GM12878 (cell line): ENCODE measurements around the gene PDGFC. TPM values are rescaled to one million over a fixed set of nuclear protein-coding genes. Genes with fewer than 3 reads are reported as not detected.
"Not testable (repeated sequence)": the region's sequence is repeated elsewhere in the genome, so short reads cannot be mapped to it uniquely, and the experiment has no call there.

Source experiments
- ATAC-seq: fragments of 200-7000 bp; cut with Tn5 transposase; 3 replicates; pipeline ENCODE4 v1.9.1; 2020; ENCODE audit warnings: mild to moderate bottlenecking, moderate library complexity
- BruUV-seq: library from RNA; stranded (reverse); fragments of 400-500 nt; replicated peaks from 2 replicates; lab custom pipeline; 2021; lab: Mats Ljungman, UMichigan
- CTCF ChIA-PET: fragments of 300-600 bp; sonication (Branson Sonifier 250); formaldehyde crosslinking; extraction: SDS; loops from one replicate; lab custom pipeline; 2021; ENCODE audit warnings: inconsistent platforms; lab: Yijun Ruan, JAX
- POLR2A ChIA-PET: fragments of 350-600 bp; formaldehyde crosslinking; extraction: SDS; loops from one replicate; lab custom pipeline; 2021; ENCODE audit warnings: inconsistent platforms; lab: Charles Lee
- RAD21 ChIA-PET: fragments of 300-600 bp; sonication (Branson Sonifier 250); formaldehyde crosslinking; loops from one replicate; lab custom pipeline; 2023; ENCODE audit warnings: antibody characterized with exemption; ENCODE audit not compliant: unreplicated experiment; lab: Charles Lee
- SMC1A ChIA-PET: fragments of 300-600 bp; sonication (Branson Sonifier 250); formaldehyde crosslinking; loops from one replicate; lab custom pipeline; 2023; ENCODE audit not compliant: unreplicated experiment, uncharacterized antibody; lab: Charles Lee
- DNase-seq: peaks from one replicate; pipeline ENCODE4 v3.0.0-alpha.2; 2011; ENCODE audit warnings: low read depth, low spot score
- FAIRE-seq: peaks from 3 replicates; lab custom pipeline; 2011; peaks lifted over from hg19 to GRCh38; lab: Jason Lieb, UNC
- H2AFZ ChIP-seq: 2 replicates; pipeline ENCODE4 v1.6.0; 2011; ENCODE audit warnings: low read depth, low read length, control low read depth; ENCODE audit not compliant: control insufficient read depth
- H3K27ac ChIP-seq: 2 replicates; pipeline ENCODE4 v1.5.1; 2011; ENCODE audit warnings: control low read depth; ENCODE audit not compliant: control insufficient read depth, insufficient read depth
- H3K27me3 ChIP-seq, 2 experiments: replicated peaks in 1 of 2; 2 replicates each; pipeline versions ENCODE4 v1.6.0 to v1.6.1; 2011; ENCODE audit warnings: low read length in 1 of 2; ENCODE audit not compliant: control insufficient read depth in 2 of 2, insufficient read depth in 2 of 2
- H3K36me3 ChIP-seq, 2 experiments: 2 replicates each; pipeline ENCODE4 v1.5.1; 2011; ENCODE audit warnings: low read length in 1 of 2; ENCODE audit not compliant: control insufficient read depth in 2 of 2, insufficient read depth in 2 of 2
- H3K4me1 ChIP-seq: 2 replicates; pipeline ENCODE4 v1.6.1; 2011; ENCODE audit warnings: mild to moderate bottlenecking, low read length, moderate library complexity, mixed read lengths; ENCODE audit not compliant: control insufficient read depth, insufficient read depth
- H3K4me2 ChIP-seq: 2 replicates; pipeline ENCODE4 v1.6.0; 2011; ENCODE audit warnings: control low read depth; ENCODE audit not compliant: control insufficient read depth, insufficient read depth
- H3K4me3 ChIP-seq: fragments of 200-600 bp; sonication (generic); 2 replicates; pipeline ENCODE4 v1.5.1; 2016
- H3K79me2 ChIP-seq: 2 replicates; pipeline ENCODE4 v1.6.0; 2011; ENCODE audit warnings: low read length; ENCODE audit not compliant: control insufficient read depth, insufficient read depth
- H3K9ac ChIP-seq: 2 replicates; pipeline ENCODE4 v1.8.0; 2011; ENCODE audit warnings: low read length, control low read depth, mixed read lengths; ENCODE audit not compliant: control insufficient read depth, insufficient read depth
- H3K9me3 ChIP-seq: replicated peaks from 3 replicates; pipeline ENCODE4 v1.5.1; 2011; ENCODE audit warnings: mild to moderate bottlenecking, low read length; ENCODE audit not compliant: control insufficient read depth, insufficient read depth
- H4K20me1 ChIP-seq: 2 replicates; pipeline ENCODE4 v1.6.0; 2011; ENCODE audit not compliant: control insufficient read depth, insufficient read depth
- BHLHE40 ChIP-seq, 2 experiments: fragments of 450-650 bp in 1 of 2; IDR thresholded peaks; 2 replicates each; pipeline ENCODE4 v1.6.1; 2011 to 2017; ENCODE audit warnings: low read depth in 2 of 2, borderline replicate concordance in 1 of 2, improper control_type of control experiment in 1 of 2, low read length in 1 of 2, mild to moderate bottlenecking in 1 of 2
- JUND ChIP-seq: IDR thresholded peaks from 2 replicates; pipeline ENCODE4 v1.6.1; 2012; ENCODE audit warnings: low read depth, mild to moderate bottlenecking, low read length, improper control_type of control experiment, moderate library complexity
- REST ChIP-seq: IDR thresholded peaks from 2 replicates; pipeline ENCODE4 v1.6.1; 2012; ENCODE audit warnings: mild to moderate bottlenecking, low read depth, low read length
- USF1 ChIP-seq: IDR thresholded peaks from 2 replicates; pipeline ENCODE4 v1.6.1; 2011; ENCODE audit warnings: borderline replicate concordance, low read depth, mild to moderate bottlenecking, moderate library complexity, mixed read lengths, low read length; ENCODE audit not compliant: insufficient read depth; ENCODE audit errors: extremely low read length
- ZBTB40 ChIP-seq: fragments of 450-650 bp; IDR thresholded peaks from 2 replicates; pipeline ENCODE4 v1.6.1; 2016; ENCODE audit warnings: mild to moderate bottlenecking, moderate library complexity, borderline replicate concordance
- WGBS: methylation state at CpG from one replicate; pipeline ENCODE4 v1.1.6; 2016; ENCODE audit warnings: low lambda C conversion rate; ENCODE audit not compliant: insufficient replicate concordance, insufficient coverage; ENCODE audit errors: missing lambda C conversion rate; 5-methylcytosine and 5-hydroxymethylcytosine counted together
- in situ Hi-C: fragments of 300-500 bp; cut with MboI; formaldehyde crosslinking; loops from 9 replicates; pipeline ENCODE4 v1.14.3; 2018; ENCODE audit warnings: mixed read lengths
- intact Hi-C: fragments of 100-400 bp; cut with micrococcal nuclease; formaldehyde crosslinking; loops from one replicate; pipeline ENCODE4 v1.14.2; 2022; ENCODE audit not compliant: unreplicated experiment
- polyA plus RNA-seq, 11 experiments: library from polyadenylated mRNA; depleted of rRNA in 4 of 11; unstranded in 6 of 11; stranded (reverse) in 5 of 11; fragments of >200 nt; fragmentation: Nextera tagmentation in 4 of 11; fragmentation: Illumina TruSeq in 1 of 11; extraction: Ambion mirVana in 4 of 11; extraction: Trizol in 1 of 11; gene quantifications; 1 replicate in 1 of 11; 2 replicates in 10 of 11; pipeline versions ENCODE4 v1.2.1 to v1.2.3, GENCODE V29; 2011 to 2016; ENCODE audit warnings: inconsistent platforms in 2 of 11, missing spikeins in 2 of 11, low read depth in 1 of 11
- total RNA-seq, 4 experiments: library from RNA; depleted of rRNA in 3 of 4; stranded (reverse); fragments of >200 nt in 3 of 4; fragmentation: Illumina TruSeq in 1 of 4; extraction: Trizol in 1 of 4; gene quantifications; 2 replicates each; pipeline versions ENCODE4 v1.2.1 to v1.2.3, GENCODE V29; 2013 to 2021

PDGFC gene
- total and polyA plus RNA-seq, 10 of the 15 experiments (the other 5 are each of a cell fraction or from before 2014, with no cell fraction given), result 0.02 to 0.18 TPM; not detected in 8

GRCh38 chr4:156870131-156870530 is 101.5 kb downstream of the PDGFC start:
- no peak overlapping the region for H3K9ac ChIP-seq
- no peak overlapping the region for H3K4me2 ChIP-seq
- H3K79me2 ChIP-seq, result no peaks in the 10 kb centered on the region
- no peaks in the 10 kb centered on the region for H3K36me3 ChIP-seq
- H3K9me3 ChIP-seq, result no peaks in the 10 kb centered on the region
- ChIA-PET RAD21 (no interaction called here), CTCF (no interaction called here), POLR2A (no interaction called here)
- no peaks in the 10 kb centered on the region for H4K20me1 ChIP-seq
- H3K27ac ChIP-seq, result no peak overlapping the region
- no peak overlapping the region for H3K4me3 ChIP-seq
- H3K4me1 ChIP-seq, result no peaks in the 10 kb centered on the region
- no peak for FAIRE-seq
- H3K27me3 ChIP-seq, result no peaks in the 10 kb centered on the region
- no peak for DNase-seq
- BruUV-seq, result no TSS peak
- 9% methylated on average over 1 of the region's 1 CpG for WGBS
- intact Hi-C loops (no loop called here), in situ Hi-C loops (no loop called here)
- no peak overlapping the region for H2AFZ ChIP-seq
- TF ChIP-seq REST, result no peak
- TF ChIP-seq JUND, result no peak
- TF ChIP-seq USF1, result no peak
- TF ChIP-seq BHLHE40 (IDR thresholded peaks at IDR 0.05; ENCODE audit: borderline replicate concordance in 1 of 2, low read depth in 2 of 2, low read length in 1 of 2), result no peak
- no peak for TF ChIP-seq ZBTB40
- TF ChIP-seq, all 136 proteins: peak for 0
- ATAC-seq, result no peak
- SMC1A ChIA-PET, result interaction anchor here (0.9 kb wide), 1 partner anchor 11 kb away, joined by 3 read pairs; no protein-coding TSS in a partner anchor

DNA sequence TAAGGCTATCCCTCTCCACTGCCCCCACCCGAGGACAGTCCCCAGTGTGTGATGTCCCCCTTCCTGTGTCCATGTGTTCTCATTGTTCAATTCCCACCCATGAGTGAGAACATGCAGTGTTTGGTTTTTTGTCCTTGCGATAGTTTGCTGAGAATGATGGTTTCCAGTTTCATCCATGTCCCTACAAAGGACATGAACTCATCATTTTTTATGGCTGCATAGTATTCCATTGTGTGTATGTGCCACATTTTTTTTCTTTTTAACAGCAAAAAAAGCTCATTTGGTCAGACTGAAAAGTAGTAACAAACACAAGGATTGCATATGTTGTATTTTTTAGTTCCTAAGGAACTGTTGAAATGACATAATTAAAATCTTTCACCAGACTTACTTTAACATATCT is 105.5 kb downstream of the PDGFC start:
- H3K27me3 ChIP-seq, H4K20me1 ChIP-seq, POLR2A ChIA-PET, H3K36me3 ChIP-seq, ATAC-seq, CTCF ChIA-PET, RAD21 ChIA-PET, H3K4me1 ChIP-seq, intact Hi-C loops, H3K9ac ChIP-seq, H3K4me3 ChIP-seq, H3K9me3 ChIP-seq, H3K27ac ChIP-seq, H3K4me2 ChIP-seq, in situ Hi-C loops, H3K79me2 ChIP-seq, BruUV-seq, H2AFZ ChIP-seq, DNase-seq, SMC1A ChIA-PET, FAIRE-seq: not testable (repeated sequence)
- WGBS, result 0% methylated on average over 1 of the region's 2 CpGs
